ENCODE results near the gene OR1F1. TPM values are rescaled to one million over a fixed set of nuclear protein-coding genes. Genes with fewer than 3 reads are reported as not detected.

OR1F1 gene
- polyA plus RNA-seq, 1 experiment, result 0.64 TPM

DNA sequence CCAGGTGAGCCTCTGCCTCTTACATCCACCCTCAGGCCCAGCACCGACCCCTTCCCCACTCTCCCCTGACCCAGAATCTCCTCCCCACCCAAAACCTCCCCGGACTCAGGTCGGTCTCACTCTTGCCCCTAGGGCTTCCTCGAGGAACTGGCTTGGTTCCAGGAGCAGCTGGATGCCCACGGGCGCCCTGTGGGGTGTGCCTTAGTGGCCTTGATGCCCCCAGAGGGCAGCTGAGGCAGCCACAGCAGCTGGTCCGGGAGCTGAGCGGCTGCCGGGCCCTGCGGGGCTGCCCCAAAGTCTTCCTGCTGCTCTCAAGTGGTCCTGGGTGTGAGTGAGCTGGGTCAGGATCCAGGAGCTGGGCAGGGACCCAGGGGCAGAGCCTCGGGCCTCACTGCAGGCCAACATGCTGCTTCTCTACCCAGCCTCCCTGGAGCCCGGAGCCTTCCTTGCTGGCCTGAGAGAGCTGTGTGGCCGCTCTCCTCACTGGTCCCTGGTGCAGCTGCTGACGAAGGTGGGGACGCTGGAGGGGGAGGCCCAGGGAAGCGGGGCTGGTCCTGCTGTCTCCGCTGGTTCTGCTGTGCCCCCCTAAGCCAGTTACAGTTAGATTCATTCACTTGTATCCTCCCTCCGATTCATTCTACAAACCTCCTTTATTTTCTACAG lies 43.6 kb upstream of the OR1F1 start:
- Histone ChIP-seq H3K4me3 (ENCODE audit: low read depth, low read length) (no peak overlapping the region), H3K27me3 (ENCODE audit: control insufficient read depth, insufficient read depth, low read length) (no peaks in the 10 kb centered on the region), H3K36me3 (ENCODE audit: control insufficient read depth, insufficient read depth, low read length) (peaks cover 11% of the 10 kb centered on the region)
- DNase-seq (ENCODE audit: low read depth), result no peak
- no peak for TF ChIP-seq CTCF (IDR thresholded peaks at IDR 0.05; ENCODE audit: insufficient read depth, low read depth, low read length)
- CTCF ChIA-PET, result interaction anchor here (0.7 kb wide), 2 partner anchors 113 to 141 kb away, joined by 3 read pairs; no protein-coding TSS in a partner anchor
- POLR2A ChIA-PET, result no interaction called here

DNA sequence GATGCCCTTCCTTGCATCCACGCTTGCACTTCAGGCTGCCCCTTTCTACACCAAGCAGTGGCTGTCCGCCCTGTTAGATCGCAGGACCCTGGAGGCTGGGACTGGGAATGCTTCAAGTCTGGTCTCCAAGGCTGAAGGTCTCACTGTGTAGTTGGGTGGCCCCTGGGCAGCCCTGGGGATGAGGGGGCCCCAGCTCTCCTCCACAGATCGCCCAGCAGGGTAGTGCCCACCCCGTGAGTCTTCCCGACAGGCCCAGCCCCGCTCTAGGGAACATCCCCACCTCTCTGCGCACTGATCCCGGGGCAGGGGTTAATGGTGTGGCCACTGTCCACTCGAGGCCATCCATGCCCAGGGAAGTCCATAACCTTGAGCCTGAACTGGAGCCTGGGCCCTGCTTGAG lies 42.9 kb upstream of the OR1F1 start:
- H3K4me3 ChIP-seq (ENCODE audit: low read depth, low read length), result no peak overlapping the region
- CTCF ChIA-PET, result interaction anchor here (1.2 kb wide), 1 partner anchor 141 kb away, joined by 3 read pairs; no protein-coding TSS in a partner anchor
- no peak for DNase-seq (ENCODE audit: low read depth)
- no peaks in the 10 kb centered on the region for H3K27me3 ChIP-seq (ENCODE audit: control insufficient read depth, insufficient read depth, low read length)
- peaks cover 11% of the 10 kb centered on the region for H3K36me3 ChIP-seq (ENCODE audit: control insufficient read depth, insufficient read depth, low read length)
- TF ChIP-seq CTCF (IDR thresholded peaks at IDR 0.05; ENCODE audit: insufficient read depth, low read depth, low read length), result no peak
- POLR2A ChIA-PET, result no interaction called here

DNA sequence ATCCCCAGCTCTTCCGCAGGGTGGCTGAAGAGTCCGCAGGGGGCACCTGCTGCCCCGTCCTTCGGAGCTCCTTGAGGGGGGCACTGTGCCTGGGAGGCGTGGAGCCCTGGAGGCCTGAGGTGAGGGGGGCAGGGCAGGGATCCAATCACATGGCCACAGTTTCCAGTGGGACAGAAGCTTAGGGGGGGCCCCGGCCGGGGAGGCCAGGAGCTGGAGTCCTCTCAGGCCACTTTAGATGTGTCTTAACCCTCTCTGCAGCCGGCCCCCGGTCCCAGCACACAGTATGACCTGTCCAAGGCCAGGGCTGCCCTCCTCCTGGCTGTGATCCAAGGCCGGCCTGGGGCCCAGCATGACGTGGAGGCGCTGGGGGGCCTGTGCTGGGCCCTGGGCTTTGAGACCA lies 42.3 kb upstream of the OR1F1 start:
- Histone ChIP-seq H3K27me3 (ENCODE audit: control insufficient read depth, insufficient read depth, low read length) (no peaks in the 10 kb centered on the region), H3K4me3 (ENCODE audit: low read depth, low read length) (no peak overlapping the region), H3K36me3 (ENCODE audit: control insufficient read depth, insufficient read depth, low read length) (peaks cover 10% of the 10 kb centered on the region)
- no peak for TF ChIP-seq CTCF (IDR thresholded peaks at IDR 0.05; ENCODE audit: insufficient read depth, low read depth, low read length)
- no peak for DNase-seq (ENCODE audit: low read depth)
- ChIA-PET POLR2A (no interaction called here), CTCF (interaction anchor here (0.8 to 1.2 kb wide), 2 partner anchors 16 to 142 kb away, joined by 3 to 4 read pairs; no protein-coding TSS in a partner anchor)

- no peaks in the 10 kb centered on the region for H3K27me3 ChIP-seq (ENCODE audit: control insufficient read depth, insufficient read depth, low read length)
- CTCF ChIA-PET, result interaction anchor here (1.1 to 2.9 kb wide), 4 partner anchors 10 to 88 kb away, joined by 4 to 9 read pairs (median 6); no protein-coding TSS in a partner anchor
- H3K36me3 ChIP-seq (ENCODE audit: control insufficient read depth, insufficient read depth, low read length), result peaks cover 6% of the 10 kb centered on the region
- H3K4me3 ChIP-seq (ENCODE audit: low read depth, low read length), result no peak overlapping the region
- POLR2A ChIA-PET, result no interaction called here
- DNase-seq (ENCODE audit: low read depth), result no peak
- TF ChIP-seq CTCF (IDR thresholded peaks at IDR 0.05; ENCODE audit: insufficient read depth, low read depth, low read length), result no peak
Observed at GRCh38 chr16:3147046-3147756, 40.8 kb upstream of the OR1F1 start.

GRCh38 chr16:3147757-3148104 lies 40.3 kb upstream of the OR1F1 start:
- POLR2A ChIA-PET, result no interaction called here
- TF ChIP-seq CTCF (IDR thresholded peaks at IDR 0.05; ENCODE audit: insufficient read depth, low read depth, low read length), result no peak

More at GRCh38 chr16:3147757-3148104, 40.3 kb upstream of the OR1F1 start:
- Histone ChIP-seq H3K27me3 (ENCODE audit: control insufficient read depth, insufficient read depth, low read length) (no peaks in the 10 kb centered on the region), H3K36me3 (ENCODE audit: control insufficient read depth, insufficient read depth, low read length) (peaks cover 3% of the 10 kb centered on the region; the same call in 1 of the 2 replicates), H3K4me3 (ENCODE audit: low read depth, low read length) (no peak overlapping the region)
- no peak for DNase-seq (ENCODE audit: low read depth)
- CTCF ChIA-PET, result interaction anchor here (1.1 to 2.9 kb wide), 4 partner anchors 10 to 88 kb away, joined by 4 to 9 read pairs (median 6); no protein-coding TSS in a partner anchor

Measured in BJ (cell line).